GM19455 (cell line): Measurements from ENCODE around the gene MLX.

Source experiments
- ATAC-seq: cut with Tn5 transposase; IDR thresholded peaks from one replicate; pipeline ENCODE4 v1.9.1; 2021; ENCODE audit not compliant: unreplicated experiment

MLX gene

GRCh38 chr17:42566883-42567573, at the start of gene MLX:
Gene MLX (plus strand): TSS chr17:42567100. CDS start chr17:42567125, 25 bp downstream.
- peak; percentile 42 for ATAC-seq

DNA sequence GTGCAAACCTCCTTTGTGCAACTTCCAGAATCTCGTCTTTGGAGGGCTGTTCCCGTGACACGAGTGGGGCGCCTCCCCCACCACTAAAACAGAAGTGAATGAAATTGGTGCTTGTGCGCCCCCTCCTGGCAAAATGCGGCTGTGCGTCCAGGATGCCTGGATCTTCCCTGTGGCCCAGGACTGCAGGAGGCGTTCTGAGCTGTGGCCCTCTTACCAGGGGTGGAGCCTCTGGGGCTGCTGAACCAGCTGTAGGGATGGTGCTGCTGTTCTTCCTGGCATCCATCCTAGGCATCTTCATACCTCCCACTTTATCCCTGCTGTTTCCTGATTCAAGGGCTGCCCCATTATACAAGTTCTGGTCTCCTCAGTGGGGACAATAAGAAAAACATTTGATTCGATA, 49.4 kb upstream of the MLX start:
- no peak for ATAC-seq

GRCh38 chr17:42518046-42518754, 48.7 kb upstream of the MLX start:
- no peak for ATAC-seq

- no peak for ATAC-seq
These were observed 48.0 kb upstream of the MLX start for GRCh38 chr17:42518755-42519545.

- no peak for ATAC-seq
These were observed 47.1 kb upstream of the MLX start for GRCh38 chr17:42519546-42520491.

DNA sequence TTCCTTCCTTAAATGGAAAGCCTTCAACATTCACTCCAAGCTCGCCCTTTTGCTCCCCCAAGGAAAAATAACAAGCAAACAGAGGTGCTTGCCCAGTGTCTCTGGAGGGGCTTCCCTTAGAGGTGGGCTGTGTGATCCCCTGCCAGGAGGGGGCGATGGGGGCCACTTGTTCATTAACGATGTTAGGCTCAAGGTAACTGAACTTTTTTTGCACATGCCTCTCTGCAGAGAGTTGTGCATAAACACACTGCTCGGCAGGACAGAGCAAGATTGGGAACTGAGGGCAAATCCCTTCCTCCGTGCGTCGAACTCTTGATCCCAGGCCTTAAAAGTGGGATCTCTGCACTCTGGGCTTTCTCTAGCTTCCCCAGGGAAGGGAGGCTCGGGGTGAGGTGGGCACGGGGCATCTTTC, 46.4 kb upstream of the MLX start:
- no peak for ATAC-seq

DNA sequence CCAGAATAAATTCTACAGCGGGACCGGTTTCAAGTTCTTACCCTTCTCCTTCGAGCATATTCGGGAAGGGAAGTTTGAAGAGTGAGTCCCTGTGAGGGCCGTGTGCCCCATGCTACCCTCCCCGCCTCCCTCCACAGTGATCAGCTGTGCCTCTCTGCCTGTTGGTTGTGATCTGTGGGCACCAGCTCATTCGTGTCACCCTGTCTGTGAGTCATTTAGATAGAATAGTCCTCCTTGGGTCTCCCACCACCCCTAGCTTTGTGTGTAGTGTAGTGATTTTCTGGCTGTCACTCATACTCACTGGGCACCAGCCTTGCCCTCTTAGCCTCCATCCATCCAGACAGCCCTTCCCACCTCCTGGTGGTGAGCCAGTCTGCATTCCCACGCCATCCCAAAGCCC, 45.9 kb upstream of the MLX start:
- no peak for ATAC-seq

DNA sequence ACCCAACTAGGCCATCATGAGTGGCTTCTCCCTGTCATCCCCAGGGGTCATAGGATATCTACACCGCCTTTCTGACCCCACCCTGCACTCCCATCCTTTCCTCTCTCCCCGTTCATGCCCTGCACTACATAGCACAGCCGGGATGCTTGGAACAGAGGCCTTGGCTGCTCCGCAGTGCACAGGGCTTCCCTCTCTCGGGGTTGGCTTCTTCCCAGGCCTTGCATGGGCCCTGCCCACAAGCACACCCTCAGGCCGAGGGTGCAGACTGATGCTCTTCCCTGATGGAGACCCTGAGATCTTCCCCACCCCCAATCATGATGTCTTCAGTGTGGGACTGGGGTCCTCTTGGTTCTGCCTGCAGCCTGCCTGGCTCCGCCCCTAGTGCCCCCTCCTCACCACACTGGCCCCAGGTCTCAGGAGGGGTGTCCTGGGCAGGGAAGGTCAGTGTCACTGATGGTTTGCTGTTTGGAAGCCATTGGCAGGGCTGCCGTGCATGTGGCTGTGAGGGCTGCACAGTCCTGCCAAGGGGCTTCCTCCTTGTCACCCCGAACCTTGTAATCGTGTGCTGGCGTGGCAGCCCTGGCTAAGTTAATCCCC, 45.1 kb upstream of the MLX start:
- ATAC-seq, result no peak

DNA sequence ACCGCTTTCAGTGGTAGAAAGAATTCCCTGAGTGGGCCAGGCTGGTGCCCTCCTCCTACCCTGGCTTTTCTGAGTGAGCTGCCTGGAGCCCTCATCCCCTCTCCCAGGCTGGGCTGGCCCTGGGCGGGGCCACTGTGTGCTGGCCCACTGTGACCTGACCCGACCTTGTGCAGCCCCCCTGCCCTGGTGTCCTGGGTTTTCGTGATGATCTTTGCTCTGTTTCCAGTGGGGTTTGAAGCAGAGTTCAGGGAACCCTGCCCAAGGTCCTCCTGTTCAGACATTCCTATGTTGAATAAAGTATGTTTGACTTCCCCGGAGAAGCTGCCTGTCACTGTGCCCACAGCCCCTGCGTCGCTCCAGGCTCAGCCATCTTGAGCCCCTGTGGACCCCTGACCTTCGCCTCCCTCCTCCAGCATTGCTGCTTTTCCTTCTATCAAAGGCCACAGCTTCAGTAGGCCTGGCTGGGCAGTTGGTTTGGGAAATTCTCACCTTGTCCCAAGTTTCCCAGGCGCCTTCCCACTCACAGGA, 44.6 kb upstream of the MLX start:
- no peak for ATAC-seq

DNA sequence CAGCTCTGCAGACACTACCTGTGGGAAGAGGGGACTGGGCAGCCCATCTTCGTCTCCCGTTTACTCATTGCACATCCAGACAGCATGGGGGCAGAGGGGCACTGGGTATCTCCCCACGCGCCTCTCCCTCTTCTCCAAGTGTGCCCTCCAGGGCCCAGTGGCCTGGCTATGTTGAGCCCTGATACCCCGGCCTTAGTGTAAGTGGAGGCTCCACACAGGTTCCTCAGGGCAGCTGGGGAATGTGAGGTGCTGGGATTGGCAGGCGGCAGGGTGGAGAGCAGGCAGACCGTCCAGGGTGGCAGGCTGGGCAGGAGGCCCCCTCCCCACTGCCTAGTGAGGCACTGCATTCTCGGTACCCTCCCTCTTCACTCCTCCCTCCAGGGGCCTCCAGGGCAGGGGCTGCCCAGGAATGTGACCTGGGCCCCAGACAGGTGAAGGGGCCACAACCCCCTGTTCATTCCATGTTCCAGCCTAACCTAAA, 44.1 kb upstream of the MLX start:
- ATAC-seq, result no peak

DNA sequence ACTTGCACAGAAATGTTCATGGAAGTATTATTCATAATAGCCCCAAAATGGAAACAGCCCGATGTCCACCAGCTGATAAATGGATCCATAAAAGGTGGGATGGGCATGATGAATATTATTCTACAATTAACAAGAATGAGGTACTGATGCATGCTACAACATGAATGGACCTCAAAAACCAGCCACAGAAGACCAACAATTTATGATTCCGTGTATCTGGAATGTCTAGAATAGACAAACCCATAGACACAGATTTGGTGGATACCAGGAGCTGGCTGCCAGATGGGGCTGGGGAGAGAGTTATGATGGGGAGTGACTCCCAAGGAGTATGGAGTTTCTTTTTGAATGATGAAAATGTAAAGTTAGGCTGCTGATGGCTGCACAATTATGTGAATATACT, 41.7 kb upstream of the MLX start:
- no peak for ATAC-seq

DNA sequence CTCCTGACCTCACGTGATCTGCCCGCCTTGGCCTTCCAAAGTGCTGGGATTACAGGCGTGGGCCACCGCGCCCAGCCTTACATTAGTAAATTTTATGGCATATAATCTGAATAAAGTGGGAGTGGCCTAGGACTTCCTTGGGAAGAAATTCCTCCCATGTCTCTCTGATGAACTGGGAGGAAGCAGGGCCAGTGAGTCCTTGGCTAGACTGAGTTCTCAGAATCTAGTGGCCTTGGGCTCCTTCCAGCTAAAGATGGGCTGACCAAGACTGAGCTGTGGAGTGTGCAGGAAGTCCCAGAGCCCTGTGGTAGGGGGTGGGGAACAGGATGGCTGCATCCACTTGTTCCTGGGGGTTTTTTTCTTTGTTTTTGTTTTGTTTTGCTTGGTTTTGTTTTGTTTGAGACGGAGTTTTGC, 40.9 kb upstream of the MLX start:
- no peak for ATAC-seq

DNA sequence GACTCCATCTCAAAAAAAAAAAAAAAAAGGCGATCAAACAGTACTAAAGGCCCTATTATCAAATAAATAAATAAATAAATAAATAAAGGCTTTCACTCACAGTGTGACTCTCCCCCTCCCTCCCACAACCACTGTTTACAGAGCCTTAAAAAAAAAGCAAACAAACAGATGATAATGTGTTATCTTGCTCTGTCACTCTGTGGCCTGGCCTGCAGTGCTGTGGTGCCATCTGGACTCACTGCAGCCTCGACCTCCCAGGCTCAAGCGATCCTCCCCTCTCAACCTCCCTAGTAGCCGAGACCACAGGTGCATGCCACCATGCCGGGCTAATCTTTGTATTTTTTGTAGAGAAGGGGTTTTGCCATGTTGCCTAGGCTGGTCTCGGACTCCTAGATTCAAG, 39.0 kb upstream of the MLX start:
- no peak for ATAC-seq

- ATAC-seq, result no peak
These were observed 37.8 kb upstream of the MLX start for GRCh38 chr17:42529061-42529460.

DNA sequence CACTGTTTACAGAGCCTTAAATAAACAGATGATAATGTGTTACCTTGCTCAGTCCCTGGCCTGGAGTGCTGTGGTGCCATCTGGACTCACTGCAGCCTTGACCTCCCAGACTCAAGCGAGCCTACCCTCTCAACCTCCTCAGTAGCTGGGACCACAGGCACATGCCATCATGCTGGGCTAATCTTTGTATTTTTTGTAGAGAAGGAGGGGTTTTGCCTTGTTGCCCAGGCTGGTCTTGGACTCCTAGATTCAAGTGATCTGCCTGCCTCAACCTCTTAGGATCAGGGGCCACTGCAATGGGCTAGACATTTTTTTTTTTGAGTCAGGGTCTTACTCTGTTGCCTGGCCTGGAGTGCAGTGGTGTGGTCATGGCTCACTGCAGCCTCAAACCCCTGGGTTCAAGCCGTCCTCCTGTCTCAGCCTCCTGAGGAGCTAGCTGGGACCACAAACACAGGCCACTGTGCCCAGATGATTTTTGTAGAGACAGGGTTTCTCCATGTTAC, 35.9 kb upstream of the MLX start:
- no peak for ATAC-seq

DNA sequence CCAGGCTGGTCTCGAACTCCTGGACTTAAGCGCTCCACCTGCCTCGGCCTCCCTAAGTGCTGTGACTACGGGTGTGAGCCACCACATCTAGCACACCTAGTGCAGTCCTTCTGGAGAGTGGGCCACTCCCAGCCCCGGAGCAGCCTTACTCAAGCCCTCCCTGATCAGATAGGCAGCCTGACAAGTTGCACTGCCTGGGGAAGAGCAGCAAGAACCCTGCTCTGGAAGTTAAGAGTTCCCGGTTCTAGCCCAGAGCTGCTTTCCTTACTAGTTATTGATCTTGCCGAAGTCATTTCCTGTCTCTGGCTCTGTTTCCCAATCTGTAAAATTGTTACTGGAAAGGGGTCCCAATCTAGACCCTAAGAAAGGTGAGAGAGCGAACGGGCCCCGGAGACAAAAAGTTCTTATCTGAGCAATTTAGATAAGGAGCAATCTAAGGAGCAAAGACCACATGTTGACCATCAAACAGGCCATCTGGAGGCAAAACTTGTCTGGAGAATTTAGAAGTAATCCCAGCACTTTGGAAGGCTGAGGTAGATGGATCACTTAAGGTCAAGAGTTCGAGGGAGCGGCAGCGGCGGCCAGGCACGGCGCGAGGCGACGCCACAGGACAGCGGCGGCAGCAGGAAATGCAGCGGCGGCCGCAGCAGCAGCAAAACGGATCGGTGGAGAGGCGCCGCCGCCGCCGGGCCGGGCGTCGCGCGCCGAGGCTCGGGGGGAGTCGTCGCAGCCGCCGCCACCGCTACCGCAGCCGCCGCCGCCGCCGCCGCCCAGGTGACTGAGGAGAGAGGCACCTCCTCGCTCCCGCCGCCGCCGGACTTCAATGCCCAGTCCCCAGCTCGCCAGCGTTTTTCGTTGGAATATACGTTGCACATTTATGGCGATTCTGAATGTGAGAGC, 35.2 kb upstream of the MLX start:
- no peak for ATAC-seq

DNA sequence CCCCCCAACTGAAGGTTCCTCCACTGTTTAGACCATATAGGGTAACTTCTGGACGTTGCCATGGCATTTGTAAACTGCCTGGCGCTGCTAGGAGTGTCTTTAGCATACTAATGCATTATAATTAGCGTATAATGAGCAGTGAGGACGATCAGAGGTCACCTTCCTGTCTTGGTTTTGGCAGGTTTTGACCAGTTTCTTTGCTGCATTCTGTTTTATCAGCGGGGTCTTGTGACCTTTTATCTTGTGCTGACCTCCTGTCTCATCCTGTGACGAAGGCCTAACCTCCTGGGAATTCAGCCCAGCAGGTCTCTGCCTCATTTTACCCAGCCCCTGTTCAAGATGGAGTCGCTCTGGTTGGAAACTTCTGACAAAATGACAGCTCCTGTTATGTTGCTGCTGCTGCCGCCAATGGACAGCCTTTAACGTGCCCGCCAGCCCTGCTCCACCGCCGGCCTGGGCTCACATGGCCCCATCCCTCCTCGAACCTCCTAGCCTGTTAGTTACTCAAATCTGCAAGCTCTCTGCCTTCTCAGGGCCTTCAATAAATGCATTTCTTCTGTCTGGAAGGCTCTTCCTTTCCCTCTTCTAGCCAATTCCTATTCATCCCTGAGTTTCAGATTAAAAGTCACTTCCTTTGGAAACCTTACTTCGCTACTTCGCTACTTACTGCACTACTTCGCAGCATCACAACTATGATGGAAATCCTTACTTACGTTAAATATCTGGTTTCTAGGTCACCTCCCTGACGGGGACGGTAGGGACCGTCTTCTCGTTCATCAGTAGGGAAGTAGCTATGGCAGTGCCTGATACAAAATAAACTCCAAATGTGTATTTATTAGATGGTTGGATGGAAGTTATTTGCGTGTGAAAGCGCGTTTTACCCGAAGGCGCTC, 31.5 kb upstream of the MLX start:
- no peak for ATAC-seq

DNA sequence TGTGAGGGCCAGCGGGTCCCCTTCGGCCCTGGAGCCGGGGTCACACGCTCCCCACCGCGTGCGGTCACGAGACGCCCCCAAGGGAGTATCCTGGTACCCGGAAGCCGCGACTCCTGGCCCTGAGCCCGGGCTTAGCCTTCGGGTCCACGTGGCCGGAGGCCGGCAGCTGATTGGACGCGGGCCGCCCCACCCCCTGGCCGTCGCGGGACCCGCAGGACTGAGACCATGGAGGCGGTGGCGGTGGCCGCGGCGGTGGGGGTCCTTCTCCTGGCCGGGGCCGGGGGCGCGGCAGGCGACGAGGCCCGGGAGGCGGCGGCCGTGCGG, 30.9 kb upstream of the MLX start, which contains the start of gene NAGLU:
NAGLU (plus strand) TSS at position 194 of the 324 bp plus-strand sequence; CDS start at position 226, 32 bp downstream.
- ATAC-seq, result peak; percentile 84
